SK-N-MC (cell line): ENCODE measurements around the gene USP50.

Experiments used
- EZH2 ChIP-seq: fragments of 200-600 bp; sonication (generic); IDR thresholded peaks from one replicate; pipeline ENCODE4 v1.6.1; 2017; ENCODE audit warnings: antibody characterized with exemption
- FOXP2 ChIP-seq: optimal IDR thresholded peaks from 2 replicates; pipeline ENCODE3; 2011; ENCODE audit warnings: mild to moderate bottlenecking, moderate library complexity; ENCODE audit not compliant: insufficient read depth; ENCODE audit errors: extremely low read length, control extremely low read depth
- POLR2AphosphoS5 ChIP-seq: IDR thresholded peaks from 2 replicates; pipeline ENCODE4 v1.6.1; 2012; ENCODE audit warnings: mild to moderate bottlenecking, low read depth, low read length, borderline replicate concordance

DNA sequence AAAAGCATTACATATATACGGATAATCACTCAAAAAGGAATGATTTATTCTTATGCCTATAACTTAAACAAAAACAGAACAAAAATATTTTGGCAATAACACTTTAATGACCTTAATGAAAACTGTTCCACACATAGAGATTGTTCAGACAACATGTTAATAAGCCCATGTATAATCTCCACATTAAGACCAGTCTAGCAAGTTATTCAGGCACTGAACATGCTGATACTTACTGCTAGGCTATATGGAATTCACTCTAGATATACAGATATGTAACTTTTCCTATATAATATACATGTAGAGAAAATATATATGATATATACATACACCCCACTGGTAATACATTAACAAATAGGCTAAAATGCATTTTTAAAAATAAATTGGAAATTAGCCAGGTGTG, 43.8 kb upstream of the USP50 start:
- TF ChIP-seq EZH2 (no peak), POLR2AphosphoS5 (no peak), FOXP2 (no peak)
